CD14-positive monocyte (primary cell): ENCODE results near the gene AHI1. TPM values are rescaled to one million over a fixed set of nuclear protein-coding genes. Genes with fewer than 3 reads are reported as not detected.
A peak's percentile ranks its signal among the peaks of the same experiment; 100 is the strongest.

Experiments
- DNase-seq, 3 donors: peaks; one replicate each; pipeline ENCODE4 v3.0.0-alpha.2; 2011 to 2022
- H2AFZ ChIP-seq: 2 replicates; pipeline ENCODE4 v1.6.0; 2012; ENCODE audit warnings: mild to moderate bottlenecking, low read depth, low read length, inconsistent platforms; ENCODE audit not compliant: insufficient read depth, poor library complexity, severe bottlenecking
- H3K27ac ChIP-seq, 2 donors: 1 replicate in 1 of 2; 2 replicates in 1 of 2; pipeline ENCODE4 v1.5.1; 2012 to 2013; ENCODE audit warnings: low read length in 2 of 2, control low read depth in 1 of 2, inconsistent platforms in 1 of 2, low read depth in 1 of 2, mild to moderate bottlenecking in 1 of 2
- H3K27me3 ChIP-seq, 2 donors: one replicate each; pipeline versions ENCODE4 v1.6.0 to v1.6.1; 2011 to 2013; ENCODE audit warnings: low read length in 2 of 2; ENCODE audit not compliant: control insufficient read depth in 2 of 2, insufficient read depth in 2 of 2
- H3K36me3 ChIP-seq, 2 donors: replicated peaks in 1 of 2; 1 replicate in 1 of 2; 2 replicates in 1 of 2; pipeline versions ENCODE4 v1.5.1 to v1.6.1; 2012 to 2013; ENCODE audit warnings: low read length in 2 of 2, control low read depth in 1 of 2, inconsistent platforms in 1 of 2, mild to moderate bottlenecking in 1 of 2; ENCODE audit not compliant: insufficient read depth in 2 of 2, control insufficient read depth in 1 of 2
- H3K4me1 ChIP-seq, 2 donors: 1 replicate in 1 of 2; 2 replicates in 1 of 2; pipeline versions ENCODE4 v1.5.1 to v1.6.1; 2012 to 2013; ENCODE audit warnings: low read length in 2 of 2, control low read depth in 1 of 2, inconsistent platforms in 1 of 2, mild to moderate bottlenecking in 1 of 2, moderate library complexity in 1 of 2; ENCODE audit not compliant: insufficient read depth in 2 of 2, control insufficient read depth in 1 of 2
- H3K4me2 ChIP-seq: replicated peaks from 2 replicates; pipeline ENCODE3; 2012; ENCODE audit warnings: low read length, moderate library complexity, mild to moderate bottlenecking; ENCODE audit not compliant: poor library complexity, severe bottlenecking; ENCODE audit errors: extremely low read depth
- H3K4me3 ChIP-seq, 3 experiments: fragments of 200-600 bp in 1 of 3; sonication (generic) in 1 of 3; replicated peaks in 1 of 3; 1 replicate in 2 of 3; 2 replicates in 1 of 3; pipeline ENCODE4 v1.5.1; 2011 to 2013; ENCODE audit warnings: low read length in 3 of 3, mild to moderate bottlenecking in 3 of 3, control low read depth in 2 of 3, low read depth in 2 of 3, inconsistent platforms in 1 of 3, moderate library complexity in 1 of 3
- H3K79me2 ChIP-seq: 2 replicates; pipeline ENCODE4 v1.6.0; 2012; ENCODE audit warnings: mild to moderate bottlenecking, control low read depth, inconsistent platforms, low read length, moderate library complexity; ENCODE audit not compliant: insufficient read depth
- H3K9ac ChIP-seq: 2 replicates; pipeline ENCODE4 v1.6.0; 2017; ENCODE audit warnings: low read length, mild to moderate bottlenecking; ENCODE audit not compliant: insufficient read depth, poor library complexity, severe bottlenecking
- H3K9me3 ChIP-seq, 2 donors: replicated peaks in 1 of 2; 1 replicate in 1 of 2; 2 replicates in 1 of 2; pipeline versions ENCODE4 v1.5.1 to v1.6.1; 2012 to 2013; ENCODE audit warnings: low read length in 2 of 2, control low read depth in 1 of 2; ENCODE audit not compliant: control insufficient read depth in 1 of 2, insufficient read depth in 1 of 2
- H4K20me1 ChIP-seq: 2 replicates; pipeline ENCODE4 v1.6.0; 2012; ENCODE audit warnings: mild to moderate bottlenecking, low read length, control low read depth, moderate library complexity; ENCODE audit not compliant: insufficient read depth
- H3K27ac Mint-ChIP-seq, 7 donors: one replicate each; pipeline ENCODE4 v1.8.0; 2020; ENCODE audit warnings: mild to moderate bottlenecking in 7 of 7, mixed read lengths in 7 of 7, moderate library complexity in 6 of 7, inconsistent platforms in 2 of 7
- H3K27me3 Mint-ChIP-seq, 3 donors: one replicate each; pipeline ENCODE4 v1.8.0; 2021 to 2022; ENCODE audit warnings: low read depth in 3 of 3, mild to moderate bottlenecking in 3 of 3, mixed read lengths in 3 of 3, moderate library complexity in 3 of 3, inconsistent platforms in 1 of 3
- H3K36me3 Mint-ChIP-seq, 2 donors: one replicate each; pipeline ENCODE4 v1.8.0; 2020; ENCODE audit warnings: mixed read lengths in 2 of 2, inconsistent platforms in 1 of 2, mild to moderate bottlenecking in 1 of 2
- H3K4me1 Mint-ChIP-seq: one replicate; pipeline ENCODE4 v1.8.0; 2020; ENCODE audit warnings: mild to moderate bottlenecking, mixed read lengths
- H3K4me3 Mint-ChIP-seq, 2 donors: one replicate each; pipeline ENCODE4 v1.8.0; 2020; ENCODE audit warnings: mild to moderate bottlenecking in 2 of 2, mixed read lengths in 2 of 2, moderate library complexity in 1 of 2
- H3K9me3 Mint-ChIP-seq, 7 donors: one replicate each; pipeline ENCODE4 v1.8.0; 2020 to 2022; ENCODE audit warnings: mixed read lengths in 7 of 7, mild to moderate bottlenecking in 6 of 7, moderate library complexity in 6 of 7, inconsistent platforms in 2 of 7
- CTCF ChIP-seq: fragments of 200-600 bp; IDR thresholded peaks from one replicate; pipeline ENCODE4 v1.8.0; 2022; ENCODE audit warnings: antibody characterized with exemption, mild to moderate bottlenecking
- WGBS: methylation state at CpG from one replicate; pipeline ENCODE4 v1.1.5; 2013; ENCODE audit warnings: missing lambda C conversion rate; ENCODE audit not compliant: insufficient coverage; 5-methylcytosine and 5-hydroxymethylcytosine counted together
- intact Hi-C, 2 donors: fragments of 100-400 bp; cut with micrococcal nuclease; formaldehyde crosslinking; loops; one replicate each; pipeline versions ENCODE4 v1.15.0 to v1.15.1; 2023
- polyA plus RNA-seq, 3 donors: library from polyadenylated mRNA; depleted of rRNA in 1 of 3; unstranded in 2 of 3; stranded (reverse) in 1 of 3; fragments of 300-500 nt in 2 of 3; fragments of >200 nt in 1 of 3; fragmentation: Illumina TruSeq in 2 of 3; gene quantifications; 1 replicate in 2 of 3; 2 replicates in 1 of 3; pipeline ENCODE4 v1.2.3, GENCODE V29; 2012 to 2021

The AHI1 gene
- polyA plus RNA-seq, 3 donors, result 0.91 to 2.8 (median 1.4) TPM

GRCh38 chr6:135531954-135532490, 34.5 kb upstream of the AHI1 start:
- no peaks in the 10 kb centered on the region for H3K36me3 Mint-ChIP-seq
- peaks cover 6% of the 10 kb centered on the region for H3K4me1 Mint-ChIP-seq
- H3K27ac Mint-ChIP-seq, result no peak overlapping the region
- no peaks in the 10 kb centered on the region for H3K27me3 ChIP-seq
- no peaks in the 10 kb centered on the region for H3K27me3 Mint-ChIP-seq
- no peaks in the 10 kb centered on the region for H4K20me1 ChIP-seq
- H3K79me2 ChIP-seq, result no peaks in the 10 kb centered on the region
- H3K4me3 Mint-ChIP-seq, result no peak overlapping the region
- no peak overlapping the region for H3K4me3 ChIP-seq
- H3K4me1 ChIP-seq, result peaks cover 0 to 5% of the 10 kb centered on the region in 2 donors
- no peak for DNase-seq
- H3K36me3 ChIP-seq, result no peaks in the 10 kb centered on the region
- no peak for TF ChIP-seq CTCF
- peak overlapping the region in 1 of 2 donors; percentile 67 for H3K27ac ChIP-seq
- H3K4me2 ChIP-seq, result no peak overlapping the region
- intact Hi-C loops, result loop anchor here in 1 of 2 donors (10.0 kb wide), 1 partner anchor 693 kb away; no protein-coding TSS in a partner anchor
- WGBS, result 100% methylated on average over 2 of the region's 2 CpGs
- peaks cover 3 to 10% of the 10 kb centered on the region in 2 donors for H3K9me3 ChIP-seq
- no peak overlapping the region for H2AFZ ChIP-seq
- no peaks in the 10 kb centered on the region for H3K9me3 Mint-ChIP-seq
- H3K9ac ChIP-seq, result no peak overlapping the region

DNA sequence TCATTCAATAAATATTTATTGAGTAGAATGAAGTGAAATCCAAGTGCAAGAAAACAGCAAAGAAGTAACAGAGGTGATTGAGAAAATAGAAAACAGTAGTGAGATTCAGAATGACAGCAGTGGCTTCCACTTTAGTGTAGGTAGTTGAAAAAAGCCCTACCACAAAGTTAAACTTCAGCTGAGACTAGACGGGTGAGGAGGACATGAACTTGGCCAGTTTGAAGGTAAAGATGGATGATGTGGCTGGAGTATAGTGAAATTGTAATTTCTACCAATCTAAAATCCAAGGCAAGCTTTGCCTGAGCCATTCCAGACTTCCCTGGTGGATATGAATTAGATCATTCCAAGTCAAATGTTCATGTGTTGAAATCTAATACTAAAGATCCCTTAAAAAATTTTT, 32.6 kb upstream of the AHI1 start:
- no peak for DNase-seq
- no peak overlapping the region for H3K27ac Mint-ChIP-seq
- H3K4me3 Mint-ChIP-seq, result no peak overlapping the region

More for the DNA sequence above, 32.6 kb upstream of the AHI1 start:
- H3K4me1 Mint-ChIP-seq, result peaks cover 6% of the 10 kb centered on the region
- Histone ChIP-seq H2AFZ (no peak overlapping the region), H3K79me2 (no peaks in the 10 kb centered on the region), H3K27me3 (no peaks in the 10 kb centered on the region), H3K27ac (no peak overlapping the region), H3K9ac (no peak overlapping the region), H3K36me3 (no peaks in the 10 kb centered on the region), H3K4me3 (no peak overlapping the region), H3K4me1 (no peaks in the 10 kb centered on the region), H3K9me3 (peaks cover 3 to 10% of the 10 kb centered on the region in 2 donors), H4K20me1 (no peaks in the 10 kb centered on the region), H3K4me2 (no peak overlapping the region)
- no peak for TF ChIP-seq CTCF
- H3K36me3 Mint-ChIP-seq, result no peaks in the 10 kb centered on the region
- intact Hi-C loops, result loop anchor here in 1 of 2 donors (10.0 kb wide), 1 partner anchor 695 kb away; no protein-coding TSS in a partner anchor
- no CpG with 5 or more reads among the region's 1 CpG for WGBS
- no peaks in the 10 kb centered on the region for H3K27me3 Mint-ChIP-seq
- no peaks in the 10 kb centered on the region for H3K9me3 Mint-ChIP-seq
